B cell (primary cell): ENCODE results near the gene ATXN1.

Experiments used
- CTCF ChIP-seq: fragments of 200-600 bp; IDR thresholded peaks from one replicate; pipeline ENCODE4 v1.8.0; 2022; ENCODE audit warnings: antibody characterized with exemption, mild to moderate bottlenecking
- EZH2 ChIP-seq: IDR thresholded peaks from 2 replicates; pipeline ENCODE4 v1.6.1; 2012; ENCODE audit warnings: borderline replicate concordance, low read depth, mild to moderate bottlenecking, moderate library complexity, low read length; ENCODE audit not compliant: insufficient read depth, poor library complexity, severe bottlenecking

- no peak for TF ChIP-seq CTCF
- no peak for TF ChIP-seq EZH2
Observed at GRCh38 chr6:16546861-16547260, 214.4 kb downstream of the ATXN1 start.
